ACC112 (cell line): ENCODE measurements around the gene RBKS.
"Not testable (repeated sequence)": the region's sequence is repeated elsewhere in the genome, so short reads cannot be mapped to it uniquely, and the experiment has no call there.

ENCODE experiments used
- H2AFZ ChIP-seq: fragments of 200-600 bp; sonication (generic); one replicate; pipeline ENCODE4 v1.6.0; 2017; ENCODE audit warnings: antibody characterized with exemption, low read length; ENCODE audit not compliant: unreplicated experiment
- H3K27ac ChIP-seq: fragments of 200-600 bp; sonication (generic); 2 replicates; pipeline ENCODE4 v1.5.1; 2014; ENCODE audit warnings: low read depth, mild to moderate bottlenecking, antibody characterized with exemption, low read length, moderate library complexity
- H3K27me3 ChIP-seq: fragments of 200-600 bp; sonication (generic); 2 replicates; pipeline ENCODE4 v1.6.1; 2014; ENCODE audit warnings: mild to moderate bottlenecking, antibody characterized with exemption, low read length, moderate library complexity, mixed read lengths; ENCODE audit not compliant: insufficient read depth
- H3K36me3 ChIP-seq: fragments of 200-600 bp; sonication (generic); 2 replicates; pipeline ENCODE4 v1.6.1; 2016; ENCODE audit warnings: mild to moderate bottlenecking, antibody characterized with exemption, low read length, moderate library complexity, mixed read lengths; ENCODE audit not compliant: insufficient read depth
- H3K4me1 ChIP-seq: fragments of 200-600 bp; sonication (generic); one replicate; pipeline ENCODE4 v1.6.1; 2016; ENCODE audit warnings: low read length, mixed read lengths; ENCODE audit not compliant: insufficient read depth, unreplicated experiment, control insufficient read depth
- H3K4me3 ChIP-seq: fragments of 200-600 bp; sonication (generic); 2 replicates; pipeline ENCODE4 v1.5.1; 2014; ENCODE audit warnings: mild to moderate bottlenecking, low read depth, low read length
- H3K79me2 ChIP-seq: fragments of 200-600 bp; sonication (generic); one replicate; pipeline ENCODE4 v1.6.0; 2016; ENCODE audit warnings: low read length; ENCODE audit not compliant: control insufficient read depth, unreplicated experiment, insufficient read depth

RBKS gene

DNA sequence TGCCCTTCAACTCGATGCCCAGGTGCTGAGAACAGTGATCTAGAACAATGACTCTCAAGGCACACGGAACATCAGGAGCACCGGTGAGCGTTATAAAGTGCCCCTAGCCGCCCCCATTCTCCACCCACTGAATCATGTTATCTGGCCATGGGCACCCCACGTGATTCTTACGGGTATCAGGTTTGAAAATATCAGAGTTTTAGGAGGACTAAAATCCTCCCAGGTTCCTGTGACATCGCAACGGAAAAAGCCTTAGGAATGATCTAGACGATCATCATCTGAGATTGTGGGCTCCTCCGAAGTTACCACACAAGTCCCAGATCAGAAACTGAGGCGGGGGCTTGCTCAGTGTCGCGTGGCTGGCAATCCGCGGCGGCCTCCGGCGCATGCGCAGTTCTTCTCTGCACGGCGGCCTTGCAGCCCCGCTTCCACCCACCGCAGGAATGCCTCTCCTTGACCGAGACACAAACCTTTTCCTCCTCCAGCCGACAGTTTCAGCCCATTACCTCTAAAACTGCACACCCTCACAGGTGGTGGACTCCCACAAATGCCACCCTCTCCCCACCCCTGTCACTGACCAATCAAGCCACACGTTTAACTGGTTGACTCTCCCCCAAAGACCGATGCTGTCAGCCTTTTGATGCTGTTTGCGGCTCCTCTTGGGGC lies 124.4 kb downstream of the RBKS start:
- H2AFZ ChIP-seq: peak overlapping the region; percentile 88
- no peaks in the 10 kb centered on the region for H3K27me3 ChIP-seq
- no peak overlapping the region for H3K27ac ChIP-seq
- H3K4me3 ChIP-seq: no peak overlapping the region
- H3K4me1 ChIP-seq: peaks cover 13% of the 10 kb centered on the region
- H3K36me3 ChIP-seq: no peaks in the 10 kb centered on the region
- no peaks in the 10 kb centered on the region for H3K79me2 ChIP-seq

DNA sequence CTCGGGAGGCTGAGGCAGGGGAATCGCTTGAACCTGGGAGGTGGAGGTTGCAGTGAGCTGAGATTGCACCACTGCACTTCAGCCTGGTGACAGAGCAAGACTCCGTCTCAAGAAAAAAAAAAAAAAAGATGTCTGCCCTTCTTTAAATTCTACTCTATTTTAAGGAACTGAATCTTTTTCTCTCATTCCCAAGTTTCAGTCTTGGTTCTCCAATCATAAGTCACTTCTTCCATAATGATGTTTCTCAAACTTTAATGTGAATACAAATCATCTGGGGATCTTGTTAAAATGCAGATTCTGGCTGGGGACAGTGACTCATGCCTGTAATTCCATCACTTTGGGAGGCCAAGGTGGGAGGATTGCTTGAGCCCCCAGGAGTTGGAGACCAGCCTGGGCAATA lies 125.7 kb downstream of the RBKS start:
- H3K4me1 ChIP-seq: peaks cover 13% of the 10 kb centered on the region
- H3K27ac ChIP-seq, H2AFZ ChIP-seq, H3K4me3 ChIP-seq, H3K79me2 ChIP-seq, H3K36me3 ChIP-seq, H3K27me3 ChIP-seq: not testable (repeated sequence)

DNA sequence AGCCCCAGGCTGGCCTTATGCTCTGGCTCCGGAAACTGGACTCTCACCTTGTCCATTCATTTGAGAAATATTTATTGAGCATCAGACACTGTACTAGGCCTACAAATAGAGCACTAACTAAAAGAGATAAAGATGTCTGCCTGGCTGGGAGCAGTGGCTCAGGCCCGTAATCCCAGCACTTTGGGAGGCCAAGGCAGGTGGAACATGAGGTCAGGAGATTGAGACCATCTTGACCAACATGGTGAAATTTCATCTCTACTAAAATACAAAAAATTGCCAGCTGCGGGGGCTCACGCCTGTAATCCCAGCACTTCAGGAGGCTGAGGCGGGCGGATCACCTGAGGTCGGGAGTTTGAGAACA lies 126.3 kb downstream of the RBKS start:
- H3K4me1 ChIP-seq: peaks cover 13% of the 10 kb centered on the region
- no peaks in the 10 kb centered on the region for H3K27me3 ChIP-seq
- no peak overlapping the region for H3K27ac ChIP-seq
- H3K36me3 ChIP-seq: no peaks in the 10 kb centered on the region
- H3K4me3 ChIP-seq: no peak overlapping the region
- no peak overlapping the region for H2AFZ ChIP-seq
- no peaks in the 10 kb centered on the region for H3K79me2 ChIP-seq

DNA sequence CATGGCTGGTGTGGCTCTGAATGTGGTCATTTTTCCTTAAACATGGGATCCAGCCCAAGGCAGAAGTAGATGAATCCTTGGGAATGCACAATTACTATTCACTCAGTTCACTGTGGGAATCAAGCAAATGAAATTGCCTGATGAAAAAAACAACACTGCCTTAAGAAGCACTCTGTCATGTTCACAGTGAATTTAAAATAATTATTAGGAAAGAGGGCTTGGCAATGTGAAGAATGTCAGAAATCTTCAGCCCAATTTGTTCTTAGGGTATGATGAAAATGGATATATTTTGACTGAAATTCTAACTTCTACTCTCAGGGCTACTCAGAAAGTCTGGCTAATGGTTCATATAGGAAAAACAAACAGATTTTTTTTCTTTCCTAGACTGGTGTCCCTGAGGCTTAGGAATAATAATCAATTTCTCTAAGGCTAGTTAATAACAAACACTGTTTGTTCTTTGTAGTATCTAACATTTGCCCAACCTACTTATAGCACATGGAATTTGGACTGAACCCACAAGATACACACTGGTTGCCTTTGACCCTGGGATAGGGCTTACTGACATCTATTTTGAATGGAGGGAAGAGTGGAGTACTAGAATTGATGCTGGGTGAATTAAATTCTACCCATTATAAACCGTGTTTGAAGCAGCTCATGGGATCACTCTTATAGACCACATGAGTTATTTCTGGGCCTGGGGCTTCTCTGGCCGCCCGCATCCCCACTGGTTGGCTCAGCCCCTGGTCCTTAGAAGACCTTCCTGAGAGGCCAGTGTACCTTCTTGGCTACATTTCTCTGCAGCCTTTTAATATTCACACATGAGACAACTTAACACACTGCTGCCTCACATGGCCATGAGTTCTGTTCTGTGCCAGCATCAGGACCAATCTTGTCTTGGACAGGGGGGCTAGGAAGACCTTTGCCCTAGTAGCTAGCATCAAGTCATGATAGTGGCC lies 127.0 kb downstream of the RBKS start:
- Histone ChIP-seq H3K4me3 (no peak overlapping the region), H3K79me2 (no peaks in the 10 kb centered on the region), H3K27me3 (no peaks in the 10 kb centered on the region), H3K4me1 (peaks cover 13% of the 10 kb centered on the region), H3K27ac (0 out of 2 replicates have a peak overlapping the region, but pooled peaks have one; percentile 15), H2AFZ (no peak overlapping the region), H3K36me3 (no peaks in the 10 kb centered on the region)

DNA sequence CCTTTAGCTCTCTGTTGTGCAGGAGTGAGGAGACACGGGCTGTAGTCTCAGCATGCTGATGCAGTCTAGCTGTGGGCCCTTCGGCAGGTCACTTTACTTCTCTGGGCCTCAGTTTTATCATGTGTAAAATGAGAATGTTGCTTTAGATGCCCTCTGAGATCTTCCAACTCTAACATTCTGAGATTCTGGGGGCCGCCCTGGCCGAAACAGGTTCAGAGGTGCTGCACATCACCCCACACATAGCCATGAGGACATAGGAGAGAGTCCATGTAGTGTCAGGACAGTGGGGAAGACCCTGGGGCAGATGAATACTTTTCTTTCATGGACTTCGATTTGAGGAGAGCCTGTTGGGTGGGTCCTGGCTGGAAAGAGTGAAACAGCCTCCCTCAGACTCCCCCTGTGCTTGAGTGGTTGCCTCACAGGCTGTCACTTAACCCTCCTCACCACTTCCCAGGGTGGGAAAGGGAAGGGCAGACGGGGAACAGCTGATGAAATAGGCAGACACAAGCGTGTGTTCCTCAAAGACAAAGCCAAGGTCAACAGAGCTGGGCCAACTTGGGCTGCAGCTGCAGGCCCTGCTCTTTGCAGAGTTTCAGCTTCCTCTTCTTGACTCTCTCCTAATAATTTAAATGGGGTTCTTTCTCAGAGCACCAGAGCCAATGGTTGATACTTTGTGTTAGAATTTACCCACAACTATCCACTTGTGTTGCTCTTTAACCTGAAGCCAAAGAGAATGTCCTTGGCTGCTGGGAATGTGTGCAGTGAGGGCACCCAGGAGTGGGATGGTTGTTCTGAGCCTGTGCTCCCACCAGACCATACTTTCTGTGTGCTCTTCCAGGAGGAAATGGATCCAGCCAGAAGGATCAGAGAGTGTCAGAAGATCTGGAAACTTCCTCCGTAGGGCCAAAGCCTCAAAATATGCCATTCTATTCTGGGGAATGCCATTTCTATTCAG lies 133.4 kb downstream of the RBKS start:
- Histone ChIP-seq H3K27me3 (no peaks in the 10 kb centered on the region), H3K79me2 (no peaks in the 10 kb centered on the region), H3K27ac (no peak overlapping the region), H3K4me1 (peaks cover 16% of the 10 kb centered on the region), H3K4me3 (no peak overlapping the region), H3K36me3 (no peaks in the 10 kb centered on the region), H2AFZ (no peak overlapping the region)

DNA sequence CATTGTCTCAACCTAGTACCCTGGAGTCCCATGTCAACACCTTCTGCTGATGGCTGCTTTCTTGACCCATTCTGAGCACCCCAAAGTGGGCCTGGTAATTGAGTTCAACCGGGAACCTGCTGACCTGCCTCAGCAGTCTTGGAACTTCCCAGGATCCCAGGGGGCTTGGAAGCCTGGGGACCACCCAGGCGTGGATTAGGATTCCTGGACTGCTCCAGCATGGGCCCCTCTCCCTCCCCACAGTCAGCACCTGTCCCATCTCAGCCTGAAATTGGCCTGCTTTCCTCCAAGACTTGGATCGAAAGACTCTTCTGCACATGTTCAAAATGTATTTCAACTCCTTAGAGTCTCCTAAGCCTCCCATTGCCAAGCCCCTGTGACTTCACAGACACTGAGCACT lies 134.1 kb downstream of the RBKS start:
- Histone ChIP-seq H3K79me2 (no peaks in the 10 kb centered on the region), H3K27ac (no peak overlapping the region), H3K4me1 (peaks cover 11% of the 10 kb centered on the region), H3K27me3 (no peaks in the 10 kb centered on the region), H2AFZ (no peak overlapping the region), H3K4me3 (no peak overlapping the region), H3K36me3 (no peaks in the 10 kb centered on the region)

DNA sequence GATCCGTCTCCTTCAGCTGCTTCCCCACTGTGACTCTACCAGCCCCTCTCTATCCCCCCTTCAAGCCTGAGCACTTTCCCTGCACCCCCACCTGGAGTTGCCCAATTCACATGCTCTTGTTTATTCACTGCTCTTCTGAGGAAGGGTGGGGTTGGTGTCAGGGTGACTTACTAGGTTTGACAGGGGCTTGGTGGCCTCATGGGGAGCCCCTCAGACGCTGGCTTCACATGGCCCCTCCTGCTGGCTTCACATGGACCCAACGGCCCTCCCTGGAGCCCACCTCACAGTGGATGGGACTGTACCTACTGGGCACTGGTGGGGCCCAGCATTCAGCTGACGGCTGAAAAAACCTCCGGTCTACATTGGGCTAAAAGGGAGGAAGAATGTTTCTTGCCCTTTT lies 135.4 kb downstream of the RBKS start:
- H3K36me3 ChIP-seq: no peaks in the 10 kb centered on the region
- H3K27ac ChIP-seq: no peak overlapping the region
- no peaks in the 10 kb centered on the region for H3K27me3 ChIP-seq
- no peaks in the 10 kb centered on the region for H3K79me2 ChIP-seq
- H2AFZ ChIP-seq: no peak overlapping the region
- H3K4me1 ChIP-seq: peaks cover 8% of the 10 kb centered on the region
- no peak overlapping the region for H3K4me3 ChIP-seq

DNA sequence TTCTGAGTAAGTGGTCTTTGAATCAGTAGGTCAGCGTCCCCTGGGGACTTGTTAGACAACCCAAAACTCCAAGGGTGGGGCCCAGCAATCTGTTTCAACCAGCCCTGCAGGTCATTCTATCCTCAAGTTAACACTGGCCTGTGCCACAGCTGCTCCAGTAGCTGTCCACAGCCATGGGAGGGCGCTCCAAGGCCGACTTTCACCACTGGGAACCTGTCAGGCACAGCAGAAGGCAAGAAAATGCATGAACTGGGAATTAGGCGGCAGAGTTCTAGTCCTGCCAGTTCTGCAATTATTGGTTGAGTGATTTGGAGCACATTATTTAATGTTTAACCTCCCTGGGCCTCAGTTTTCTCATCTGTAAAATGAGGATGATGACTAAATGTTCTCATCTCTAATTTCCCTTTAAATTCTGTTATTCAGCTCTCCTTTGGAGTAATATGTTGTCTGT lies 136.0 kb downstream of the RBKS start:
- no peak overlapping the region for H3K4me3 ChIP-seq
- no peaks in the 10 kb centered on the region for H3K79me2 ChIP-seq
- no peak overlapping the region for H2AFZ ChIP-seq
- no peak overlapping the region for H3K27ac ChIP-seq
- no peaks in the 10 kb centered on the region for H3K36me3 ChIP-seq
- peaks cover 8% of the 10 kb centered on the region for H3K4me1 ChIP-seq
- H3K27me3 ChIP-seq: no peaks in the 10 kb centered on the region

DNA sequence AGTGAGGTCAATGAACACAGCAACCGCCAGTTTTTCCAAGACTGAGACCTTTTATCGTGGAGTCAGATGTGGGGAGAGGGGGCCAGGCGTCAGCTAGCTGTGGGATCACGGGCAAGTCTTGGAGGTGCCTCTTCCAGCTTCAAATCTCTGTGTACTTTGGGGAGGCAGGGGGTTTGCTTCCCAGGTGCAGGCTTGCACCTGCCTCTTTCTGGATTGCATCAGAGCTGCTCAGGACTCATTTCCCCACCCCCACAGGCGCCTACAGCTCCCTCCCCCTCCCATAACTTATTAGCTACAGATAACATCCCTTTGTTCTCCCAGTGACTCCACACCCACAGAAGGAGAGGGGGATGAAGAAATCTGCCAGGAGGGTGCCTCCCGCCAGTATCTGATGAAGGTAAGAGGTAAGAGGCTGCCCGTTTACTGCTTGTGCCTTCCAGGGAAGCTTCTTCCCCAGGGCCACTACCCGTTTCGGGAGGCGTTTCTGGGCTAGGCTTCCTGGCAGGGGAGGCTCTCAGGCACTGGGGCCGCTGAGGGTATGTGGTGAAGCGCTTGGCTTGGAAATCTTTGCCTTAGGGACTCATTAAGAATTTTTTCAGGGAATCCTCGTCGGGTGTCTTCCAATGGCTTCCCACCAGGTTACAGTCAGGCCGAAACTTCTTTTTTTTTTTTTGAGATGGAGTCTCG lies 137.5 kb downstream of the RBKS start:
- Histone ChIP-seq H3K79me2 (no peaks in the 10 kb centered on the region), H3K36me3 (no peaks in the 10 kb centered on the region), H2AFZ (no peak overlapping the region), H3K4me1 (peaks cover 8% of the 10 kb centered on the region), H3K27ac (no peak overlapping the region), H3K4me3 (no peak overlapping the region), H3K27me3 (no peaks in the 10 kb centered on the region)

DNA sequence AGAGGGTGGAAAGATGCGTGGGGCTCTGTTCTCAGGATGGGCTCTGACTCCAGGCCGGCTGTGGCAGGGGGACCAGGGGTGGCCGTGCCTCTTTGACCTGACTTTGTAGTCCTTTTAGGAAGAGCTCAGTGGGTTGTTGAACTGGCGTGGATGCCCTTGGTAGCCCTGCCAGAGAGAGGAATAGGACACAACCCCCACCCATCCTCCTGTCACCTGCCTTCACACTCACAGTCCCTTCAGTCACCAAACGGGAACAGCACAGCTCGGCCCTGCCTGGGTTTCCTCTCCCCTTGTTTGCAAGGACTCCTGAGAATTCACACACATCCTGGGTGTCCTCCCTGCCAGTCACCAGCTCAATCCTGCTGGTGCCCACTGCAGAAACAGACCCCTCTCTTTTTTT lies 138.8 kb downstream of the RBKS start:
- no peak overlapping the region for H3K27ac ChIP-seq

More for the DNA sequence above, 138.8 kb downstream of the RBKS start:
- Histone ChIP-seq H3K4me3 (no peak overlapping the region), H3K27me3 (no peaks in the 10 kb centered on the region), H3K36me3 (no peaks in the 10 kb centered on the region), H3K4me1 (peaks cover 8% of the 10 kb centered on the region), H2AFZ (no peak overlapping the region), H3K79me2 (no peaks in the 10 kb centered on the region)
